Tibial artery (tissue), 4 donors: Measurements from ENCODE around the gene ELOVL4.

ENCODE experiments used
- DNase-seq, 2 donors: peaks; one replicate each; pipeline ENCODE4 v3.0.0-alpha.2; 2019
- H3K27ac ChIP-seq, 2 donors: fragments of 200-600 bp; sonication (generic) in 1 of 2; 1 replicate in 1 of 2; 2 replicates in 1 of 2; pipeline ENCODE4 v1.5.1; 2018 to 2019; ENCODE audit warnings: mild to moderate bottlenecking in 1 of 2
- H3K27me3 ChIP-seq, 2 donors: fragments of 200-600 bp; sonication (generic) in 1 of 2; one replicate each; pipeline versions ENCODE4 v1.5.1 to v1.6.0; 2016 to 2019
- H3K36me3 ChIP-seq, 3 donors: fragments of 200-600 bp; sonication (generic) in 2 of 3; one replicate each; pipeline ENCODE4 v1.5.1; 2016 to 2019; ENCODE audit warnings: mild to moderate bottlenecking in 2 of 3
- H3K4me1 ChIP-seq, 4 donors: fragments of 200-600 bp; sonication (generic) in 2 of 4; 1 replicate in 3 of 4; 2 replicates in 1 of 4; pipeline ENCODE4 v1.5.1; 2016 to 2019
- H3K4me3 ChIP-seq, 2 donors: fragments of 200-600 bp; sonication (generic) in 1 of 2; 1 replicate in 1 of 2; 2 replicates in 1 of 2; pipeline ENCODE4 v1.5.1; 2018 to 2019; ENCODE audit warnings: mild to moderate bottlenecking in 2 of 2
- H3K9me3 ChIP-seq, 3 donors: fragments of 200-600 bp; sonication (generic) in 1 of 3; one replicate each; pipeline ENCODE4 v1.5.1; 2016 to 2019
- CTCF ChIP-seq, 2 experiments: fragments of 200-600 bp in 1 of 2; fragments of 450-650 bp in 1 of 2; IDR thresholded peaks; one replicate each; pipeline ENCODE4 v1.5.1; 2017 to 2019; ENCODE audit warnings: antibody characterized with exemption in 2 of 2, mild to moderate bottlenecking in 1 of 2, moderate library complexity in 1 of 2
- intact Hi-C: fragments of 100-400 bp; cut with DNase I; formaldehyde crosslinking; loops from one replicate; pipeline ENCODE4 v1.15.0; 2023; ENCODE audit warnings: low total_unique reads

Gene ELOVL4

GRCh38 chr6:79869600-79870084, 77.7 kb downstream of the ELOVL4 start:
- Histone ChIP-seq H3K4me3 (peak overlapping the region; percentile 10 to 43), H3K4me1 (peaks cover 0 to 8% (median 2%) of the 10 kb centered on the region in 4 donors), H3K27ac (no peak overlapping the region), H3K36me3 (no peaks in the 10 kb centered on the region), H3K27me3 (no peaks in the 10 kb centered on the region), H3K9me3 (no peaks in the 10 kb centered on the region)
- DNase-seq, result peak; percentile 56 to 82
- intact Hi-C loops, result no loop called here
- TF ChIP-seq CTCF (IDR thresholded peaks at IDR 0.05), result peak; percentile 79 to 88

- no peak overlapping the region for H3K27ac ChIP-seq
- no peaks in the 10 kb centered on the region for H3K27me3 ChIP-seq
- H3K4me3 ChIP-seq, result no peak overlapping the region
- no peak for DNase-seq
- no peaks in the 10 kb centered on the region for H3K36me3 ChIP-seq
- H3K9me3 ChIP-seq, result no peaks in the 10 kb centered on the region
- intact Hi-C loops, result no loop called here
- H3K4me1 ChIP-seq, result peaks cover 0 to 8% (median 2%) of the 10 kb centered on the region in 4 donors
- TF ChIP-seq CTCF (IDR thresholded peaks at IDR 0.05), result no peak
Observed at GRCh38 chr6:79869184-79869583, 78.2 kb downstream of the ELOVL4 start.

GRCh38 chr6:79868098-79868722, 79.1 kb downstream of the ELOVL4 start:
- no peaks in the 10 kb centered on the region for H3K9me3 ChIP-seq
- no peaks in the 10 kb centered on the region for H3K27me3 ChIP-seq
- no peak overlapping the region for H3K27ac ChIP-seq
- TF ChIP-seq CTCF (IDR thresholded peaks at IDR 0.05), result peak; percentile 26 to 31
- no peaks in the 10 kb centered on the region for H3K36me3 ChIP-seq
- no peak for DNase-seq
- peaks cover 0 to 8% (median 2%) of the 10 kb centered on the region in 4 donors for H3K4me1 ChIP-seq
- H3K4me3 ChIP-seq, result no peak overlapping the region
- intact Hi-C loops, result no loop called here
